Panc1 (cell line): ENCODE data around the gene HOXA13. TPM values are rescaled to one million over a fixed set of nuclear protein-coding genes. Genes with fewer than 3 reads are reported as not detected.
A peak's percentile ranks its signal among the peaks of the same experiment; 100 is the strongest.

ENCODE experiments used
- ATAC-seq: fragments of 200-7000 bp; cut with Tn5 transposase; 2 replicates; pipeline ENCODE4 v1.9.1; 2020; ENCODE audit warnings: mild to moderate bottlenecking, moderate library complexity
- BruUV-seq: library from RNA; stranded (reverse); fragments of 400-500 nt; replicated peaks from 2 replicates; lab custom pipeline; 2021; lab: Mats Ljungman, UMichigan
- CTCF ChIA-PET: fragments of 300-600 bp; sonication (Branson Sonifier 250); formaldehyde crosslinking; loops from one replicate; lab custom pipeline; 2022; ENCODE audit warnings: antibody characterized with exemption; lab: Charles Lee
- POLR2A ChIA-PET: fragments of 300-600 bp; sonication (Branson Sonifier 250); formaldehyde crosslinking; loops from one replicate; lab custom pipeline; 2022; ENCODE audit warnings: antibody characterized with exemption; lab: Charles Lee
- DNase-seq: peaks from one replicate; pipeline ENCODE4 v3.0.0-alpha.2; 2010; ENCODE audit warnings: low read depth, low spot score
- H3K27ac ChIP-seq: 2 replicates; pipeline ENCODE4 v1.5.1; 2011; ENCODE audit warnings: mild to moderate bottlenecking, low read length, inconsistent platforms
- H3K27me3 ChIP-seq: fragments of 200-500 bp; sonication (Bioruptor generic); 2 replicates; pipeline ENCODE4 v1.6.0; 2014; ENCODE audit warnings: low read length, inconsistent platforms; ENCODE audit not compliant: control insufficient read depth, insufficient read depth
- H3K36me3 ChIP-seq: fragments of 200-500 bp; sonication (Bioruptor generic); 2 replicates; pipeline ENCODE4 v1.5.1; 2014; ENCODE audit warnings: inconsistent platforms, mild to moderate bottlenecking, low read length, moderate library complexity; ENCODE audit not compliant: control insufficient read depth, insufficient read depth
- H3K4me1 ChIP-seq: 2 replicates; pipeline ENCODE4 v1.5.1; 2011; ENCODE audit warnings: inconsistent platforms, mild to moderate bottlenecking, low read length, moderate library complexity; ENCODE audit not compliant: control insufficient read depth, insufficient read depth
- H3K4me3 ChIP-seq, 2 experiments: 2 replicates each; pipeline ENCODE4 v1.5.1; 2011 to 2012; ENCODE audit warnings: low read depth in 2 of 2, low read length in 2 of 2, mild to moderate bottlenecking in 2 of 2, inconsistent platforms in 1 of 2, moderate library complexity in 1 of 2
- H3K9me3 ChIP-seq: fragments of 200-500 bp; sonication (Bioruptor generic); 2 replicates; pipeline ENCODE4 v1.5.1; 2014; ENCODE audit warnings: low read depth, mild to moderate bottlenecking, inconsistent platforms, low read length, moderate library complexity; ENCODE audit not compliant: control insufficient read depth, insufficient read depth
- CTCF ChIP-seq: fragments of 450-650 bp; IDR thresholded peaks from 2 replicates; pipeline ENCODE4 v1.5.1; 2017; ENCODE audit warnings: mild to moderate bottlenecking
- POLR2AphosphoS5 ChIP-seq: IDR thresholded peaks from 2 replicates; pipeline ENCODE4 v1.6.1; 2012; ENCODE audit warnings: mild to moderate bottlenecking, low read depth, low read length, moderate library complexity
- REST ChIP-seq, 2 experiments: IDR thresholded peaks; 2 replicates each; pipeline ENCODE4 v1.6.1; 2011 to 2012; ENCODE audit warnings: low read depth in 2 of 2, control low read depth in 1 of 2, low read length in 1 of 2, mild to moderate bottlenecking in 1 of 2, moderate library complexity in 1 of 2; ENCODE audit not compliant: insufficient read depth in 1 of 2
- SIN3A ChIP-seq: IDR thresholded peaks from 2 replicates; pipeline ENCODE4 v1.6.1; 2012; ENCODE audit warnings: low read depth, mild to moderate bottlenecking, low read length, moderate library complexity, borderline replicate concordance; ENCODE audit not compliant: insufficient read depth
- TCF7L2 ChIP-seq: IDR thresholded peaks from 2 replicates; pipeline ENCODE4 v1.6.1; 2011; ENCODE audit warnings: mild to moderate bottlenecking, low read depth, low read length, inconsistent platforms
- in situ Hi-C: cut with HindIII; loops from 2 replicates; pipeline ENCODE4 v1.10.0; 2016; ENCODE audit warnings: low sequenced_read_pairs, low pct_unique_long_range_greater_than_20kb
- intact Hi-C: fragments of 100-400 bp; cut with micrococcal nuclease; formaldehyde crosslinking; loops from one replicate; pipeline ENCODE4 v1.10.0; 2022; ENCODE audit not compliant: unreplicated experiment
- total RNA-seq: library from RNA; stranded (reverse); gene quantifications from one replicate; pipeline ENCODE4 v1.2.1, GENCODE V29; 2021; ENCODE audit not compliant: unreplicated experiment

Gene HOXA13
- total RNA-seq, 1 experiment from 2014 or later: 1.2 TPM

GRCh38 chr7:27148031-27148755 lies 51.7 kb downstream of the HOXA13 start:
- no peak overlapping the region for H3K4me3 ChIP-seq
- ATAC-seq (no peak), DNase-seq (no peak)
- ChIA-PET CTCF (interaction anchor here (0.5 to 3.4 kb wide), 2 partner anchors 13 kb away, joined by 3 to 24 read pairs; no protein-coding TSS in a partner anchor), POLR2A (no interaction called here)
- intact Hi-C loops: no loop called here
- no TSS peak for BruUV-seq
- H3K27ac ChIP-seq: peak overlapping the region; percentile 24
- peaks cover 22% of the 10 kb centered on the region for H3K4me1 ChIP-seq
- H3K27me3 ChIP-seq: no peaks in the 10 kb centered on the region
- no peaks in the 10 kb centered on the region for H3K9me3 ChIP-seq
- in situ Hi-C loops: no loop called here
- H3K36me3 ChIP-seq: no peaks in the 10 kb centered on the region
- TF ChIP-seq SIN3A (no peak), CTCF (no peak), POLR2AphosphoS5 (no peak), TCF7L2 (no peak), REST (IDR thresholded peaks at IDR 0.05; ENCODE audit: insufficient read depth in 1 of 2, low read depth in 2 of 2, low read length in 1 of 2) (no peak)

GRCh38 chr7:27147199-27148030 lies 52.5 kb downstream of the HOXA13 start, which contains the start of gene HOXA6:
HOXA6 (minus strand) TSS chr7:27147774; CDS start chr7:27147749, 25 bp downstream.
- intact Hi-C loops (no loop called here), in situ Hi-C loops (no loop called here)
- no peaks in the 10 kb centered on the region for H3K36me3 ChIP-seq
- BruUV-seq: no TSS peak
- H3K9me3 ChIP-seq: no peaks in the 10 kb centered on the region
- H3K4me1 ChIP-seq: peaks cover 22% of the 10 kb centered on the region
- POLR2A ChIA-PET: no interaction called here
- TF ChIP-seq POLR2AphosphoS5: no peak
- no peak for TF ChIP-seq CTCF
- TF ChIP-seq SIN3A: no peak
- TF ChIP-seq REST (IDR thresholded peaks at IDR 0.05; ENCODE audit: insufficient read depth in 1 of 2, low read depth in 2 of 2, low read length in 1 of 2): no peak
- no peak for TF ChIP-seq TCF7L2
- no peaks in the 10 kb centered on the region for H3K27me3 ChIP-seq
- DNase-seq (no peak), ATAC-seq (no peak)
- CTCF ChIA-PET: no interaction called here
- peak within 1 kb of the TSS; percentile 24 for H3K27ac ChIP-seq
- H3K4me3 ChIP-seq: no peak within 1 kb of the TSS
